Anterior cingulate cortex (tissue), 58 donors: ENCODE measurements around the gene PLXND1.

Experiments
- DNase-seq, 58 donors: peaks; one replicate each; lab custom pipeline; 2025; lab: John Stamatoyannopoulos, UW

PLXND1 gene

DNA sequence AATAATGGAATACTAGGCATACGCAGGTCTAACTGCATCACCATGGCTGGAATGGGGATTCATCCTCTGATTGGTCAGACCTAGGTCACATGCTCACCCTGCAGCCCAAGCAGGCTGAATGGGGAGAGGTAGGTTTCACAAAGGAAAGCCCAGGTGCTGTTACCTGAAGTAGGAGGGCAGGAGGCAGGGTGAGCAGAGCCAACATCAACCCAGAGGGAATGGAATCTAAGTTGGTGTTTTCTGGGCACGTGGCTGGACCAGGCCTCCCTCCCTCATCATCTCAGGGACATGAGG lies 70.2 kb downstream of the PLXND1 start:
- no peak for DNase-seq

DNA sequence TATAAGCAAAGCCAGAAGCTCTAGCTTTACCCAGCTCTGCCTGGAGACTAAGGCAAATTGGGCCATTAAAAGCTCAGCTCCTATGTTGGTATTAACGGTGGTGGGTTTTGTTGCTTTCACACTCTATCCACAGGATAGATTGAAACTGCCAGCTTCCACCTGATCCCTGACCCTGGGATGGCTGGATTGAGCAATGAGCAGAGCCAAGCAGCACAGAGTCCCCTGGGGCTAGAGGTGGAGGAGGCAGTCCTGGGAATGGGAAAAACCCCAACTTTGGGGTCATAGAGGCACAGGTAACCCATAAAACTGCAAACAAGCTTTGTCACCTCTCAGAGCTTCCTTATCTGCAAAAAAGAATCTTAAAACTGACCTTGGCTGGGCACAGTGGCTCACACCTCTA lies 71.4 kb downstream of the PLXND1 start:
- no peak for DNase-seq

DNA sequence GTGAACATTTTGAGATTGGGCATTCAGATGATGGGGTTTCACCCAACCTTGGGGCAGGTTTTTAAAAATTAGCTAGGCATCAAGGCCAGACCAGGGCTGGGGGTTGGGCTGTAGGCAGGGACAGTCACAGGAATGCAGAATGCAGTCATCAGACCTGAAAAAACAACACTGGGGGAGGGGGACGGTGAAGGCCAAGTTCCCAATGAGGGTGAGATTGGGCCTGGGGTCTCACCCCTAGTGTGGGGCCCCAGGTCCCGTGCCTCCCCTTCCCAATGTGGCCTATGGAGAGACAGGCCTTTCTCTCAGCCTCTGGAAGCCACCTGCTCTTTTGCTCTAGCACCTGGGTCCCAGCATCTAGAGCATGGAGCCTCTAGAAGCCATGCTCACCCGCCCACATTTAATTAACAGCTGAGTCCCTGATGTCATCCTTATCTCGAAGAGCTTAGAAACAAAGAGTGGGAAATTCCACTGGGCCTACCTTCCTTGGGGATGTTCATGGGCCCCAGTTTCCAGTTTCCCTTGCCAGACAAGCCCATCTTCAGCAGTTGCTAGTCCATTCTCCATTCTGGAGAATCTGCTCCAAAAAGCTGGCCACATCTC lies 71.9 kb downstream of the PLXND1 start:
- DNase-seq = no peak

DNA sequence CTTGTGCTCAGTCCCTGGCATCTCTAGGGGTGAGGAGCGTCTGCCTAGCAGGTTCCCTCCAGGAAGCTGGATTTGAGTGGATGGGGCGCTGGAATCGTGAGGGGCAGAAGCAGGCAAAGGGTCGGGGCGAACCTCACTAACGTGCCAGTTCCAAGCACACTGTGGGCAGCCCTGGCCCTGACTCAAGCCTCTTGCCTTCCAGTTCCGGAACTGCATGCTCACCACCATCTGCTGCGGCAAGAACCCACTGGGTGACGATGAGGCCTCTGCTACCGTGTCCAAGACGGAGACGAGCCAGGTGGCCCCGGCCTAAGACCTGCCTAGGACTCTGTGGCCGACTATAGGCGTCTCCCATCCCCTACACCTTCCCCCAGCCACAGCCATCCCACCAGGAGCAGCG lies 73.1 kb downstream of the PLXND1 start:
- DNase-seq = no peak

DNA sequence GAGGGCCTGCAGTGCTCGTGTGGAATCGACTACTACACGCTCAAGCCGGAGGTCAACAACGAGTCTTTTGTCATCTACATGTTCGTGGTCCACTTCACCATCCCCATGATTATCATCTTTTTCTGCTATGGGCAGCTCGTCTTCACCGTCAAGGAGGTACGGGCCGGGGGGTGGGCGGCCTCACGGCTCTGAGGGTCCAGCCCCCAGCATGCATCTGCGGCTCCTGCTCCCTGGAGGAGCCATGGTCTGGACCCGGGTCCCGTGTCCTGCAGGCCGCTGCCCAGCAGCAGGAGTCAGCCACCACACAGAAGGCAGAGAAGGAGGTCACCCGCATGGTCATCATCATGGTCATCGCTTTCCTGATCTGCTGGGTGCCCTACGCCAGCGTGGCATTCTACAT lies 74.2 kb downstream of the PLXND1 start:
- no peak for DNase-seq

DNA sequence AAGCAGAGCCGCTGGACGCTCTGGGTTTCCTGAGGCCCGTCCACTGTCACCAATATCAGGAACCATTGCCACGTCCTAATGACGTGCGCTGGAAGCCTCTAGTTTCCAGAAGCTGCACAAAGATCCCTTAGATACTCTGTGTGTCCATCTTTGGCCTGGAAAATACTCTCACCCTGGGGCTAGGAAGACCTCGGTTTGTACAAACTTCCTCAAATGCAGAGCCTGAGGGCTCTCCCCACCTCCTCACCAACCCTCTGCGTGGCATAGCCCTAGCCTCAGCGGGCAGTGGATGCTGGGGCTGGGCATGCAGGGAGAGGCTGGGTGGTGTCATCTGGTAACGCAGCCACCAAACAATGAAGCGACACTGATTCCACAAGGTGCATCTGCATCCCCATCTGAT lies 74.8 kb downstream of the PLXND1 start:
- no peak for DNase-seq

DNA sequence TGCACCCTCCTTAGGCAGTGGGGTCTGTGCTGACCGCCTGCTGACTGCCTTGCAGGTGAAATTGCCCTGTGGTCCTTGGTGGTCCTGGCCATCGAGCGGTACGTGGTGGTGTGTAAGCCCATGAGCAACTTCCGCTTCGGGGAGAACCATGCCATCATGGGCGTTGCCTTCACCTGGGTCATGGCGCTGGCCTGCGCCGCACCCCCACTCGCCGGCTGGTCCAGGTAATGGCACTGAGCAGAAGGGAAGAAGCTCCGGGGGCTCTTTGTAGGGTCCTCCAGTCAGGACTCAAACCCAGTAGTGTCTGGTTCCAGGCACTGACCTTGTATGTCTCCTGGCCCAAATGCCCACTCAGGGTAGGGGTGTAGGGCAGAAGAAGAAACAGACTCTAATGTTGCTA lies 75.7 kb downstream of the PLXND1 start:
- no peak for DNase-seq

DNA sequence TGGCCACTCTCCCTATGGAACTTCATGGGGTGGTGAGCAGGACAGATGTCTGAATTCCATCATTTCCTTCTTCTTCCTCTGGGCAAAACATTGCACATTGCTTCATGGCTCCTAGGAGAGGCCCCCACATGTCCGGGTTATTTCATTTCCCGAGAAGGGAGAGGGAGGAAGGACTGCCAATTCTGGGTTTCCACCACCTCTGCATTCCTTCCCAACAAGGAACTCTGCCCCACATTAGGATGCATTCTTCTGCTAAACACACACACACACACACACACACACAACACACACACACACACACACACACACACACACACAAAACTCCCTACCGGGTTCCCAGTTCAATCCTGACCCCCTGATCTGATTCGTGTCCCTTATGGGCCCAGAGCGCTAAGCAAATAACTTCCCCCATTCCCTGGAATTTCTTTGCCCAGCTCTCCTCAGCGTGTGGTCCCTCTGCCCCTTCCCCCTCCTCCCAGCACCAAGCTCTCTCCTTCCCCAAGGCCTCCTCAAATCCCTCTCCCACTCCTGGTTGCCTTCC lies 76.2 kb downstream of the PLXND1 start:
- DNase-seq = no peak

DNA sequence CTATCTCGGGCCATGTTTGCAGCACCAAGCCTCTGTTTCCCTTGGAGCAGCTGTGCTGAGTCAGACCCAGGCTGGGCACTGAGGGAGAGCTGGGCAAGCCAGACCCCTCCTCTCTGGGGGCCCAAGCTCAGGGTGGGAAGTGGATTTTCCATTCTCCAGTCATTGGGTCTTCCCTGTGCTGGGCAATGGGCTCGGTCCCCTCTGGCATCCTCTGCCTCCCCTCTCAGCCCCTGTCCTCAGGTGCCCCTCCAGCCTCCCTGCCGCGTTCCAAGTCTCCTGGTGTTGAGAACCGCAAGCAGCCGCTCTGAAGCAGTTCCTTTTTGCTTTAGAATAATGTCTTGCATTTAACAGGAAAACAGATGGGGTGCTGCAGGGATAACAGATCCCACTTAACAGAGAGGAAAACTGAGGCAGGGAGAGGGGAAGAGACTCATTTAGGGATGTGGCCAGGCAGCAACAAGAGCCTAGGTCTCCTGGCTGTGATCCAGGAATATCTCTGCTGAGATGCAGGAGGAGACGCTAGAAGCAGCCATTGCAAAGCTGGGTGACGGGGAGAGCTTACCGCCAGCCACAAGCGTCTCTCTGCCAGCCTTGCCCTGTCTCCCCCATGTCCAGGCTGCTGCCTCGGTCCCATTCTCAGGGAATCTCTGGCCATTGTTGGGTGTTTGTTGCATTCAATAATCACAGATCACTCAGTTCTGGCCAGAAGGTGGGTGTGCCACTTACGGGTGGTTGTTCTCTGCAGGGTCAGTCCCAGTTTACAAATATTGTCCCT lies 76.9 kb downstream of the PLXND1 start:
- DNase-seq = no peak

DNA sequence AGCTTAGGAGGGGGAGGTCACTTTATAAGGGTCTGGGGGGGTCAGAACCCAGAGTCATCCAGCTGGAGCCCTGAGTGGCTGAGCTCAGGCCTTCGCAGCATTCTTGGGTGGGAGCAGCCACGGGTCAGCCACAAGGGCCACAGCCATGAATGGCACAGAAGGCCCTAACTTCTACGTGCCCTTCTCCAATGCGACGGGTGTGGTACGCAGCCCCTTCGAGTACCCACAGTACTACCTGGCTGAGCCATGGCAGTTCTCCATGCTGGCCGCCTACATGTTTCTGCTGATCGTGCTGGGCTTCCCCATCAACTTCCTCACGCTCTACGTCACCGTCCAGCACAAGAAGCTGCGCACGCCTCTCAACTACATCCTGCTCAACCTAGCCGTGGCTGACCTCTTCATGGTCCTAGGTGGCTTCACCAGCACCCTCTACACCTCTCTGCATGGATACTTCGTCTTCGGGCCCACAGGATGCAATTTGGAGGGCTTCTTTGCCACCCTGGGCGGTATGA lies 77.8 kb downstream of the PLXND1 start, which contains the start of gene RHO:
RHO (plus strand) TSS at position 51 of the 512 bp plus-strand sequence; CDS start at position 146, 95 bp downstream.
- no peak for DNase-seq

DNA sequence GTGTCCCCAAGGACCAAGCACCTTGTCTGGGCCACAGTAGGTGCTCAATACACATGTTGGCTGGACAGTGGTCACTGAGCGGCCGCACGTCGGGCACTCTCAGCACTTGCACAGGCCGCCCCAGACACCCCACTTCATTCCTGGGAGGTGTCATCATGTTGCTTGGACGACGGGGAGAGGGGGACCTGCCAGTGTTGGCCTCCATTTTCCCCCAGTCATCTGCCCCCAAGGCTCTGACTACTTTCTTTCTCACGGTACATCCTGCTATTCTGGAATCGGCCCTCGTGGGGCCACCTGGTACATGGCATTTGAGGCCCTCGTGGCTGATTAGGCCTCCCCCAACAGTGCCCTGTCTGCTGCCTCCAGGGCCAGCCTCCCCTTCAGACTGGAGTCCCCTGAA lies 79.2 kb downstream of the PLXND1 start:
- no peak for DNase-seq

DNA sequence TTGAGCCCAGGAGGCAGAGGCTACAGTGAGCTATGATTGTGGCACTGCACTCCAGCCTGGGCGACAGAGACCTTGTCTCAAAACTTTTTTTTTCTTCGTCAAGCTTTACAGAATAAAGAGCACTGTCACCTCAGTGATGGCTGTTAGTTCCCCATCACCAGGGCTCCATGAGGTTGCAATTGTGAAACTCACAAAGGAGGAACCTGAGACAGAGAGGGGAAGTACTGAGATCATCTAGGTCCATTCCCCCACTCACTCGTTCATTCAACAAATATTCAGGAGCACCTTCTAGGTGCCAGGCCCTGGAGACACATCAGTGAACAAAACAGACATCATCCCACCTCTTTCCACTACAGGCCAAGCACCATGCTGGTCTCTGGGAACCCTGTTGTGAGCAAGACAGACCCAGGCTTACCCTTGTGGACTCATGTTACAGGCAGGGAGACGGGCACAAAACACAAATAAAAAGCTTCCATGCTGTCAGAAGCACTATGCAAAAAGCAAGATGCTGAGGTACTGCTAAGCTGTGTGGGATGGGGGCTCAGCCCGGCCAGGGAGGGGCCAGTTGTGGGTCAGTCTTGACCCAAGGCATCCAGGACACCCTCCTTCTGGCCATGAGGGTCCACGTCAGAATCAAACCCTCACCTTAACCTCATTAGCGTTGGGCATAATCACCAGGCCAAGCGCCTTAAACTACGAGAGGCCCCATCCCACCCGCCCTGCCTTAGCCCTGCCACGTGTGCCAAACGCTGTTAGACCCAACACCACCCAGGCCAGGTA lies 80.2 kb downstream of the PLXND1 start:
- no peak for DNase-seq

DNA sequence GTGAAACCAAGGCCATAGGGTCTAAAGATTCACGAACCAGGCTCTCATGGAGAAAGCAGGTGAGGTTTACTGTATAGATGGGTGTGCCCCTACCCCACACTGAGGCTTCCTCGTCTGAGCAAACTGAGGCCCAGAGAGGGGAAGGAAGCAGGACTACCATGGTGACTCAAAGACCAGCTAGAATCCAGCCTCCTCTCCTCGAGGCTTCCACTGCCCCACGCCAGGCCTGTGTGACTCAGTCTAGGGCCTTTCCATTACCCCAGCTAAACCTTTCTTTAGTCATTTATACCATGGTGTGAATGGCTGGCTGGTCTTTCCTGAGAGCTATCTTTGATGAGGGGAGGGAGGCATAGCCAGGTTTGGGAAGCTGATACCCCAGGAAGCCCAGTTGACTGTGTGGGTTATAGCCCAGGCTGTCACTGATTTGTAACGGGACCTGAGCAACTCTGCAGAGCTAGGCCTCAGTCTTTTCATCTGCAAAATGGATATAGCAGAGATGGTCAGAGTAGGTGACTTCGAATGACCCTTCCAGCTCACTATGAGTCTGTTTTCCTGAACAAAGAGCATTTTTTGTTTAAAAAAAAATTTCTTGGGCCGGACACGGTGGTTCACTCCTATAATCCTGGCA lies 81.0 kb downstream of the PLXND1 start:
- no peak for DNase-seq

DNA sequence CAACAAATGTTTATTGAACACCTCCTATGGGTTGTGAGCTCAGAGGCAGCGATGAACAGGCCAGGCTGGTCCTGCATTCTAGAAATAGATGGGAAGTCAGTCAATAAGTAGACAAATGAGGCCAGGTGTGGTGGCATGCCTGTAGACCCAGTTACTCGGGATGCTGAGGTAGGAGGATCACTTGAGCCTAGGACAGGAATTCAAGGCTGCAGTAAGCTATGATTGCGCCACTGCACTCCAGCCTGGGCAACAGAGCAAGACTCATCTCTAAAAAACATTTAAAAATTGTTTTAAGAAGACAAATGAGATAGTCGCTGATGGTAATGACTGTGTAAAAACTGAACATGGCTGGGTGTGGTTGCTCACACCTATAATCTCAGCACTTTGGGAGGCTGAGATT lies 82.4 kb downstream of the PLXND1 start:
- no peak for DNase-seq

DNA sequence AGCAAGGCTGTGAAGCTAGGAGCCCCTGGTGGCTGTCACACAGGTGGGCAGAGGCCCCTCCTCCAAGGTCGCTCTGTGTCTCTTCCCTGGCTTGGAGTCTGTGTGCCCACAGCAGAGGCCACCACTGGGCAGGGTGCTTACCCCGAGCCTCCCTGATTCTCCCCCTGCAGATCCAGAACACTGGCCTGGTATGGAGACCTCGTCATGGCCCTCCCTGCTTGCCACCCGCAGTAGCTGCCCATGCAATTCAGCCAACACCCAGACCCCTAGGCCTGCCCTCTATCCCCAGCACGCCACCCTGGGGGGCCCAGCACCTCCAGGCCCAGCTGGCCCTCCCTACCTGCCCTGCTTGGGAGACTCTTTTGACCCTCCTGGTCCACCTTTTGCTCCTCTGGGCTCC lies 83.5 kb downstream of the PLXND1 start:
- no peak for DNase-seq

DNA sequence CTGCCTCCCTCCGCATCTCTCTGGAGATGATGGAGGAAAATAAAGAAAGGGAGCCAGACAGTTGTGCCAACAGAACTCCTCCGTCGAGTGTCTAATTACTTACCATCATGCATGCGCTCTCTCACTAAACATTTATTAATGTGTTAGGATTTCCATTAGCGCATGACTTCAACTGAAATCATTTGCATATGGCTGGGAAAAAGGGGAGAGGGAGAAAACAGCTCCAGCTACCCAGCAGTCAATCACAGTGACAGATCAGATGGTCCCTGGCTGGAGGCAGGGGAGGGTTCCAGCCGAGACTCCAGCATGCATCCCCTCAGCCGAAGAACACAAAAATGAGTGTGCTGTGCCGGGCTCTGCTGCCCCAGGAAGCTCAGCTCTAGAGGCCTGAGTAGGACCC lies 84.9 kb downstream of the PLXND1 start:
- no peak for DNase-seq

DNA sequence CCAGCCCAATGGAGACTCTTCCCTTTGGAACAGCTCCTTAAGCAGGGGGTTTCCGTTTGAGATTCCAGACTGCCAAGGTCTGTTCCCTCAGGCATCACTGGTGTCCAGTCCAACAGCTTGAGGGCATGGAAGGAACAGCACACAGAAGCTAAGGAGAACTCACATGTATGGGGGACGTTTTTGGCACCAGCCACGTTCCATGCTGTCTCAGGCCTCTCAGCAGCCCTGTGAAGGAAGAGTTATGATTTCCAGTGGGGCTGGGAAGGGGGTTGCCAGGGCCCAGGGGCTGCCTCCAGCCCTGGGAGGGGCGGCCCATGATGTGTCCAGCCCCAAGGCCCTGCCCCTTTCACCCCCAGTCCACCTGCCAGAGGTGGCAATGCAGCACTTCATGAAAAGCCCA lies 85.5 kb downstream of the PLXND1 start:
- no peak for DNase-seq

DNA sequence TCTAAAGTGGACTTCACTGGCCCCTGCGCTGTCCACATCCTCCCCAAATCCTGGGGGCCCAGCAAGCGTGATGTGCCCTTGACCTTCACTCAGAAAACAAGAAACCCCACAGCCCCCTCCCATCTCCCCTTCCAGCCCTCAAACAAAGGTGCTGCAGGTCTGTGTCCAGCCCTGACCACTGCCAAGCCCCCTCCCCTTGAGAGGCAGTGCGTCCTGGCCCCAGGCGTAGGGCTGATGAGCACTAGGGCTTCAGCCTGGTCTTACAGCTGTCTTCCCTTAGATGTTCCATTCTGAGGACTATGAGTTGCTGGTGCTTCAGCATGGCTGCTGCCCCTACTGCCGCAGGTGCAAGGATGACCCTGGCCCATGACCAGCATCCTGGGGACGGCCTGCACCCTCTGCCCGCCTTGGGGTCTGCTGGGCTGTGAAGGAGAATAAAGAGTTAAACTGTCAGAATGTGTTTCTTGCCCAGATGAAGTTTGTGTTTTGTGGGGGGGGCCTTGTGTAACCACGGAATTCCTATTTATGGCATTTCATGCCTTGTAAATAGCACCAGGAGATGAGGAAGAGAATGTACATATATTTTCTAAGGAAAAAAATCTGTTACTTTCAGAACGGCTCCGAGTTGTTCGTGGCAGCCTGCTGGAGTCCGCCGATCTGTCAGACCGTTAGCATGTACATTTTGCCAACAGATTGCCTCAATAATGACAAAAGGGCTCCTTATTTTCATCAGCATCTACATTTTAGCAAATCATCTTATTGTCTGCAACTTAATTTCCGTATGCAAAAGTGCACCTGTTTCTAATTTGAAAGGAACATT lies 86.4 kb downstream of the PLXND1 start:
- no peak for DNase-seq

DNA sequence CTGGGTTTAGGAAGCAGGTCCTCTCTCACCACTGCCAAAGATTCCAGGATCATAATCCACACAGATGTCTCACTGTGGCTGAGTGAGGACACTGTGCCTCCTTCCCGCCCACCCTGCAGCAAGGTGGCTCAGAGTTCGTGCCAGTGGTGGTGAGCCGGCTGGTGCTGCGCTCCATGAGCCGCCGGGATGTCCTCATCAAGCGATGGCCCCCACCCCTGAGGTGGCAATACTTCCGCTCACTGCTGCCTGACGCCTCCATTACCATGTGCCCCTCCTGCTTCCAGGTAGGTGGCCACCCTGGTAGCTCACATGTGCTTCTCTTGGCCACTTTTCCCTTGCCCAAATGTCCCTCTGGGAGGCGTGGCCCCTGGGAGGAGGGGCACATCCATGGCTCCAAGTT lies 87.0 kb downstream of the PLXND1 start:
- DNase-seq = no peak

DNA sequence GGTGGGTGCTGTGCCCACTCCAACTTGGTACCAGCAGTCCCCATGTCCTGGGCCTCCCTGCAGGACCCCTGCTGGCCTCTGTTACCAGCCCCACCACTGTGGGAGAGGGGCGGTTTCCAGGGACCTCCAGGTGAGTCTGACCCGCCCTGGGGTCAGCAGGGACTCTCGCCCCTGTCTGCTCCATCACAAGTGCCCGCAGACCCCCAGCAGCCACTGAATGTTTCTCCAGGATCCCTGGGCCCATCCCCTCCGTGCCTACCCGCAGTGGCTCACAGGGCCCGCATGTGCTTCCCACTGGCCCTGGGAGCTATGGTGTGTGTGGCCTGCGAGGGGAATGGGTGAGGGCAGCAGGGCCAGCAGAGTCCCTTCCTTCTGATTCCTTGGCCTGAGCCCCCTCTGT lies 87.9 kb downstream of the PLXND1 start:
- no peak for DNase-seq
